HFF-Myc (cell line): ENCODE data around the gene PRDM16.

Experiments
- DNase-seq: peaks from one replicate; pipeline ENCODE4 v3.0.0-alpha.2; 2011; ENCODE audit warnings: low read depth; ENCODE audit errors: extremely low read depth
- H3K4me3 ChIP-seq: replicated peaks from 2 replicates; pipeline ENCODE4 v1.5.1; 2011; ENCODE audit warnings: low read depth, mild to moderate bottlenecking, control low read depth, low read length
- TF ChIP-seq, protein P1 (sequence below): IDR thresholded peaks from 2 replicates; pipeline ENCODE4 v1.5.1; 2012; ENCODE audit warnings: mild to moderate bottlenecking, low read depth, low read length, control low read depth; ENCODE audit errors: missing control alignments

The PRDM16 gene

DNA sequence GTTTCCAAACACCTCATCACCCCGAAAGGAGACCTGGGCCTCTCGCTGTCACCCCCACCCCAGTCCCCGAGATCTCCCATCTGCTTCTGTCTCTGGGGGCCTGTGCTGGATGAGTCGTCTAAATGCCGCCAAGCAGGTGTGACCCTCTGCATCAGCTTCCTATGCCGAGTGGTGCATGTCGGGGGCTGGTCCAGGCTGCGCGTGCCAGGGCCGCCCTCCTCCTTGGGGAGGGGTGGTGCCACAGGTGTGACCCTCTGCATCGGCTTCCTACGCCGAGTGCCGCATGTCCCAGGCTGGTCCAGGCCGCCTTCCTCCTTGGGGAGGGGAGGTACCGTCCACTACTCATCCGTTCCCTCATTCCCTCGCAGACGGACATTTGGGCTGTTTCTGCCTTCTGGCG lies 115.7 kb downstream of the PRDM16 start:
- TF ChIP-seq, protein P1, sequence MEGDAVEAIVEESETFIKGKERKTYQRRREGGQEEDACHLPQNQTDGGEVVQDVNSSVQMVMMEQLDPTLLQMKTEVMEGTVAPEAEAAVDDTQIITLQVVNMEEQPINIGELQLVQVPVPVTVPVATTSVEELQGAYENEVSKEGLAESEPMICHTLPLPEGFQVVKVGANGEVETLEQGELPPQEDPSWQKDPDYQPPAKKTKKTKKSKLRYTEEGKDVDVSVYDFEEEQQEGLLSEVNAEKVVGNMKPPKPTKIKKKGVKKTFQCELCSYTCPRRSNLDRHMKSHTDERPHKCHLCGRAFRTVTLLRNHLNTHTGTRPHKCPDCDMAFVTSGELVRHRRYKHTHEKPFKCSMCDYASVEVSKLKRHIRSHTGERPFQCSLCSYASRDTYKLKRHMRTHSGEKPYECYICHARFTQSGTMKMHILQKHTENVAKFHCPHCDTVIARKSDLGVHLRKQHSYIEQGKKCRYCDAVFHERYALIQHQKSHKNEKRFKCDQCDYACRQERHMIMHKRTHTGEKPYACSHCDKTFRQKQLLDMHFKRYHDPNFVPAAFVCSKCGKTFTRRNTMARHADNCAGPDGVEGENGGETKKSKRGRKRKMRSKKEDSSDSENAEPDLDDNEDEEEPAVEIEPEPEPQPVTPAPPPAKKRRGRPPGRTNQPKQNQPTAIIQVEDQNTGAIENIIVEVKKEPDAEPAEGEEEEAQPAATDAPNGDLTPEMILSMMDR: no peak
- no peak for DNase-seq
- H3K4me3 ChIP-seq: no peak overlapping the region

DNA sequence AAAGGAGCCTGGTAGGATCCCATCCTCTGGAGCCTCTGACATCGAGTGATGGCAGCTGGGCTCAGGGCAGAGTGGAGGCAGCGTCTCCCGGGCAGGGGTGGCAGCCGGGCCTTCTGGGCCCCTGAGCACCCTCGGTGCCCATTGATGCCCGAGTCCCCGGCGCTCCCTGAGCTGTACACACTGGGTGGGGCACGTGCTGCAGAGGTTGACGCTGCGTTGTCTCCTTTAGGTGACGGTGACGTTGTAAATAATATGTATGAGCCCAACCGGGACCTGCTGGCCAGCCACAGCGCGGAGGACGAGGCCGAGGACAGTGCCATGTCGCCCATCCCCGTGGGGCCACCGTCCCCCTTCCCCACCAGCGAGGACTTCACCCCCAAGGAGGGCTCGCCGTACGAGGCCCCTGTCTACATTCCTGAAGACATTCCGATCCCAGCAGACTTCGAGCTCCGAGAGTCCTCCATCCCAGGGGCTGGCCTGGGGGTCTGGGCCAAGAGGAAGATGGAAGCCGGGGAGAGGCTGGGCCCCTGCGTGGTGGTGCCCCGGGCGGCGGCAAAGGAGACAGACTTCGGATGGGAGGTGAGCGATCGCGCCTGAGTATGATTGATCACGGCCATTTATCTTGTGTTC lies 117.0 kb downstream of the PRDM16 start:
- DNase-seq: no peak
- H3K4me3 ChIP-seq: no peak overlapping the region
- TF ChIP-seq, protein P1: no peak

DNA sequence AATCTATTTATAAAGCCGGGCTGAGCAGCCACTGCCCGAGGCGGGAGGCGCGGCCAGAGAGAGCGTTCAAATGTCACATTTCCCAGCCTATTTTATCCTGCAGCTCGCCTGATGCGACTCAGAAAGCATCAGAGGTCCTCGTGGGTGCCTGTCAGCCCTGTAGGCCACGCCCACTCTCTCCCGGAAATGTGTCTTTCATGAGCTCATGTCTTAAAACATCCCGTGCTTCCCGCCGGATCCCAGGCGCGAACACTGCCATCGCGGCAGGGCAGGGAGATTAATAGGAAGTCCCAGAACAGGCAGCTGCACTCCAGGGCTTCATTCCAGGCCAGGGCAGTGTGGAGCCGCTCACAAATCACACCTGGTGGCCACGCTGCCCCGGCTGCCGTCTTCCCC lies 117.5 kb downstream of the PRDM16 start:
- no peak overlapping the region for H3K4me3 ChIP-seq
- TF ChIP-seq, protein P1: no peak
- no peak for DNase-seq

DNA sequence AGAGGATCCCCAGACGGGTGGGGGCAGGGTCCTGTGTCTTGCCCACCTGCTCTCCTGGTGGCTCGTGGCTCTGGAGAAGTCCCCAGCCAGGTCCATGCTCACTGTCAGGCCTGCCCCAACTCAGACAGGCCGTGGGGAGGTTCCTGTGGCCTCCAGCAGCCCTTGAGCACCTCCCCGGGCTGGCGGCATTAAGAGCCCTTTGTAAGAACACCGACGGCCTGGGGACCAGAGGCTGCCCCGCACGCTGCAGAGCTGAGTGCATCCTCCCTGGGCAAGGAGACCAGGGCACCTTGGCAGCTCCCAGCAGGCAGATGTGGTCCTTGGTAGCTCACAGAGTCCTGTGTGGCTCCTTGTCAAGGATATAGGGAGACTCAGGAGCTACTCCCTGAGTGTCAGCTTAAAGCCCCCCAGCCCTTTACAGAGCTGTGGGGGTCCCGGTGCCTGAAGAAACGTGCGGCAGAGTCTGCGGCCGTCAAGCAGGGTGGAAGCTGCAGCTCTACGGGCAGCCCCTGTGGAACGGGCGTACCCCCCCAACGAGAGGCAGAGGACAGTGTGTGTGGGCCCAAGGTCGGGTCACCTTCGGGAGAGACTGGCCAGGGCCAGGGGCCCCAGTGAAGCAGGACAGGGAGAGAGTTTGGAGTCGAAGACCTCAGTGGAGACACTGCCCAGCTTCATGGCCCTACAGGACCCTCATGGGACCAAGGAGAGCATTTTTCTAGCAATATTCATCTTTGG lies 118.6 kb downstream of the PRDM16 start:
- TF ChIP-seq, protein P1: no peak
- DNase-seq: no peak

DNA sequence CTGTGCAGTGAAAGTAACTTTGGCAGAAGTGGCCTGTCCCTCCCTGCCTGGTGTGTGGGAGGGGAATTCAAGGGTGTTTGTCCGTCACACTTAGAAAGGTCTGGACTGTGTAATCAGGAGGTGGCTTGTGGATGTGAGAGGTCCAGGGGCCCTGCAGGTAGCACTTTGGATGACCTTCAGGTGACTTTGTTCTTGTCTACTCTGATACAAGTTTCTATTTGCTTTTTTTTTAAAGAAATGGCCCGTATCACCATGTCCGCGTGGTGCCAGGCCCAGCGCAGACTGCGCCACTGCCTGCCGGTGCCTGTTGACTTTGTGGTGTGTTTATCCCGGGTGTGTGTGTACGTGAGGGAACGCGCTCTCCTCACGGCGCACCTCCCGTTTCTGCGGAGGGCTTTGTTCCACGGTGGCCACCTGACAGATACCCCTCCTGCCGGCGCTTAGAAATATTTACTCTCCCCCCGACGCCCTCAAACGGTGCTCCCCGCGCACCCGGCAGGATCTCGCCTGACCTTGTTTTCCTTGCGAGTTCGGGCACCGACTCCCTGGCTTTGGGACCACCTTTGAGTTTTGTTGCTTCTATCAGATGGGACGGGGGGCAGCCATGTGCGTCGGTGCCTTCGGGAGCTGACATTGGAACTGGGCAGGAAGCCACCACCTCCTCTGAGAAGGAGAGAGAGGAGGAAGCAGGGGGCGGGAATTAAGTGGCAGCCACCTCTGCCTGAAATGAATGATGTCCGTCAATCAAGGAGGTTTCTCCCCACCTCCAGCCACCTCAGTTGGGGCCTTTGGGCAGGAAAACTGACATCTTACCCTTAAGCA lies 119.4 kb downstream of the PRDM16 start:
- TF ChIP-seq, protein P1: no peak
- no peak for DNase-seq
- no peak overlapping the region for H3K4me3 ChIP-seq

More for the DNA sequence above, 118.6 kb downstream of the PRDM16 start:
- H3K4me3 ChIP-seq: no peak overlapping the region

DNA sequence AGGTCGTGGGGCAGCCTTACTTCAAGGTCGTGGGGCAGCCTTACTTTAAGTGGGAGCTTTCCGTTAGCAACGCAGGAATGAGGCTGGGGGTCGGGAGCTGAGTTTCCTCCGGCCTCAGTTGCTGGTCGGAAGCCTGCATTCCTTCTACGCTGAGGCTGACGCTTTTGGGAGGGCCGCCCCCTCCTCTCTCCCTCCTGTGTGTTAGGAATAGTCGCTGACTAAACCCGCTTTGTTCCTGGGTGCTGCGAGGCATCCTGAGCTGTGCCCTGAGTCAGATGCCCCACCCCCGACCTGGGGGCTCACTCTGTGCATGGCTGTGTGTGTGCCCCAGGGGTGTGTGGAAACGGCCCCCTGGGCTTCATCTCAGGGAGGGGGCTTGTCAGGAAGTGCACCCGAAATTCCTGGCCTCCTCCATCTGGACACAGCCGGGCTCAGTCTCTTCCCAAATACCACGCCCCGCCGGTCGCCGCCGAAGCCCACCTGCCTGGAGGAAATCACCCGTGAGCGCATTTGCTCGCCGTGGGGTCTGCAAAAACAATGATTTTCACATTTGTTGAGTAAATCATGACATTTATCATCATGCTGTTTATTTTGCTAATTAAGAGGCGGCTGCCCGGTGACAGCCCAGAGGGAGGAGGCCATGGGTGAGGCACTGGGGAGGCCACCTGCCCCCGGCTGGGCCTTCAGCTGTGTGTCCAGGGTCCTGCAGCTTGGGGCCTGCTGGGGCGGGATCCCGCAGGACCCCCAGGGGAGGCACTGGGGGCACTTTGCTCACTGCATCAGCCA lies 121.4 kb downstream of the PRDM16 start:
- DNase-seq: no peak
- TF ChIP-seq, protein P1: no peak
- H3K4me3 ChIP-seq: no peak overlapping the region
